IMR-90 (cell line): ENCODE results near the gene NOL4L. TPM values are rescaled to one million over a fixed set of nuclear protein-coding genes. Genes with fewer than 3 reads are reported as not detected.

Source experiments
- ATAC-seq: fragments of 200-7000 bp; cut with Tn5 transposase; 2 replicates; pipeline ENCODE4 v1.9.1; 2020; ENCODE audit warnings: low read depth, mild to moderate bottlenecking, moderate library complexity
- BruUV-seq: library from RNA; stranded (reverse); fragments of 400-500 nt; replicated peaks from 2 replicates; lab custom pipeline; 2021; lab: Mats Ljungman, UMichigan
- CTCF ChIA-PET: fragments of 300-600 bp; formaldehyde crosslinking; extraction: SDS; loops from one replicate; lab custom pipeline; 2021; ENCODE audit warnings: antibody characterized with exemption; lab: Yijun Ruan, JAX
- POLR2A ChIA-PET: fragments of 300-600 bp; sonication (Branson Sonifier 250); formaldehyde crosslinking; loops from one replicate; lab custom pipeline; 2022; ENCODE audit warnings: antibody characterized with exemption; ENCODE audit not compliant: unreplicated experiment; lab: Charles Lee
- DNase-seq: peaks from one replicate; pipeline ENCODE4 v3.0.0; 2013
- H2AFZ ChIP-seq: replicated peaks from 2 replicates; pipeline ENCODE3; 2013; ENCODE audit warnings: low read length, mild to moderate bottlenecking; ENCODE audit not compliant: poor library complexity
- H2AK5ac ChIP-seq: 2 replicates; pipeline ENCODE4 v1.6.1; 2013; ENCODE audit warnings: low read depth, low read length, inconsistent platforms
- H2AK9ac ChIP-seq: replicated peaks from 2 replicates; pipeline ENCODE3; 2013; ENCODE audit warnings: mild to moderate bottlenecking, low read depth, low read length, moderate library complexity; ENCODE audit not compliant: poor library complexity
- H2BK120ac ChIP-seq: 2 replicates; pipeline ENCODE4 v1.6.1; 2013; ENCODE audit warnings: low read depth, low read length, inconsistent platforms
- H2BK15ac ChIP-seq: 3 replicates; pipeline ENCODE4 v1.6.1; 2013; ENCODE audit warnings: low read depth, low read length, inconsistent platforms
- H2BK20ac ChIP-seq: 2 replicates; pipeline ENCODE4 v1.6.1; 2013; ENCODE audit warnings: low read depth, mild to moderate bottlenecking, inconsistent platforms, low read length, moderate library complexity
- H2BK5ac ChIP-seq: 2 replicates; pipeline ENCODE4 v1.6.1; 2013; ENCODE audit warnings: mild to moderate bottlenecking, low read depth, low read length, inconsistent platforms; ENCODE audit not compliant: poor library complexity, severe bottlenecking
- H3K14ac ChIP-seq: replicated peaks from 2 replicates; pipeline ENCODE4 v1.6.1; 2013; ENCODE audit warnings: low read depth, low read length, inconsistent platforms
- H3K18ac ChIP-seq: 2 replicates; pipeline ENCODE4 v1.6.1; 2013; ENCODE audit warnings: low read depth, low read length, control low read depth
- H3K23ac ChIP-seq: 2 replicates; pipeline ENCODE4 v1.6.1; 2013; ENCODE audit warnings: low read depth, low read length, inconsistent platforms
- H3K27ac ChIP-seq: 2 replicates; pipeline ENCODE4 v1.5.1; 2013; ENCODE audit warnings: mild to moderate bottlenecking, control low read depth, low read length; ENCODE audit not compliant: insufficient read depth
- H3K27me3 ChIP-seq: 2 replicates; pipeline ENCODE4 v1.6.1; 2013; ENCODE audit warnings: low read length; ENCODE audit not compliant: control insufficient read depth, insufficient read depth
- H3K36me3 ChIP-seq: 2 replicates; pipeline ENCODE4 v1.6.1; 2013; ENCODE audit warnings: low read length, mixed read lengths; ENCODE audit not compliant: control insufficient read depth, insufficient read depth
- H3K4ac ChIP-seq: 2 replicates; pipeline ENCODE4 v1.6.1; 2013; ENCODE audit warnings: low read depth, low read length, inconsistent platforms
- H3K4me1 ChIP-seq: 2 replicates; pipeline ENCODE4 v1.6.1; 2013; ENCODE audit warnings: low read length, mixed read lengths; ENCODE audit not compliant: control insufficient read depth, insufficient read depth
- H3K4me2 ChIP-seq: 2 replicates; pipeline ENCODE4 v1.6.1; 2013; ENCODE audit warnings: low read depth, mild to moderate bottlenecking, control low read depth, low read length, moderate library complexity
- H3K4me3 ChIP-seq: 2 replicates; pipeline ENCODE4 v1.5.1; 2013; ENCODE audit warnings: low read depth, mild to moderate bottlenecking, control low read depth, low read length, moderate library complexity; ENCODE audit not compliant: insufficient read depth
- H3K56ac ChIP-seq: 2 replicates; pipeline ENCODE4 v1.6.1; 2013; ENCODE audit warnings: low read length, inconsistent platforms; ENCODE audit not compliant: insufficient read depth; ENCODE audit errors: extremely low read depth
- H3K79me1 ChIP-seq, 2 experiments: 2 replicates each; pipeline ENCODE4 v1.6.1; 2013; ENCODE audit warnings: low read length in 2 of 2, inconsistent platforms in 1 of 2, low read depth in 1 of 2
- H3K9ac ChIP-seq: 2 replicates; pipeline ENCODE4 v1.6.1; 2013; ENCODE audit warnings: low read depth, low read length, control low read depth
- H3K9me1 ChIP-seq: 2 replicates; pipeline ENCODE4 v1.6.1; 2013; ENCODE audit warnings: low read length, inconsistent platforms; ENCODE audit not compliant: insufficient read depth
- H3K9me3 ChIP-seq: 2 replicates; pipeline ENCODE4 v1.6.1; 2013; ENCODE audit warnings: low read length; ENCODE audit not compliant: control insufficient read depth, insufficient read depth
- H4K20me1 ChIP-seq: 2 replicates; pipeline ENCODE4 v1.6.1; 2013; ENCODE audit warnings: low read length, inconsistent platforms; ENCODE audit not compliant: insufficient read depth
- H4K5ac ChIP-seq: 2 replicates; pipeline ENCODE4 v1.6.1; 2013; ENCODE audit warnings: mild to moderate bottlenecking, low read depth, low read length, control low read depth
- H4K8ac ChIP-seq, 2 experiments: 2 replicates each; pipeline ENCODE4 v1.6.1; 2013; ENCODE audit warnings: low read depth in 2 of 2, low read length in 2 of 2, control low read depth in 1 of 2, inconsistent platforms in 1 of 2
- H4K91ac ChIP-seq: 2 replicates; pipeline ENCODE4 v1.6.1; 2013; ENCODE audit warnings: low read depth, low read length, inconsistent platforms; ENCODE audit not compliant: insufficient read depth
- CEBPB ChIP-seq: IDR thresholded peaks from 2 replicates; pipeline ENCODE4 v1.6.1; 2012; ENCODE audit warnings: low read depth, low read length, improper control_type of control experiment
- CTCF ChIP-seq: conservative IDR thresholded peaks from 2 replicates; pipeline ENCODE4 v1.5.1; 2012; ENCODE audit warnings: mild to moderate bottlenecking, low read depth, low read length, improper control_type of control experiment
- NFE2L2 ChIP-seq: fragments of 150-350 bp; IDR thresholded peaks from 2 replicates; pipeline ENCODE4 v1.6.1; 2016; ENCODE audit warnings: low read depth, mild to moderate bottlenecking, low read length
- RFX5 ChIP-seq: IDR thresholded peaks from 2 replicates; pipeline ENCODE4 v1.8.0; 2012; ENCODE audit warnings: low read depth, mild to moderate bottlenecking, low read length, moderate library complexity
- WGBS, 2 experiments: methylation state at CpG; one replicate each; pipeline versions ENCODE4 v1.1.5 to v1.1.7; 2013; ENCODE audit warnings: missing lambda C conversion rate in 2 of 2; ENCODE audit not compliant: insufficient read length in 1 of 2; ENCODE audit errors: extremely low coverage in 2 of 2; 5-methylcytosine and 5-hydroxymethylcytosine counted together
- dilution Hi-C: fragments of 300-500 bp; cut with HindIII; formaldehyde crosslinking; loops from one replicate; pipeline ENCODE4 v1.14.3; 2018; ENCODE audit warnings: low sequenced_read_pairs; ENCODE audit not compliant: unreplicated experiment
- in situ Hi-C: fragments of 300-500 bp; cut with MboI; formaldehyde crosslinking; loops from 3 replicates; pipeline ENCODE4 v1.14.3; 2019; ENCODE audit warnings: low sequenced_read_pairs, inconsistent platforms, mixed read lengths
- intact Hi-C: fragments of 100-400 bp; cut with micrococcal nuclease; formaldehyde crosslinking; loops from 2 replicates; pipeline ENCODE4 v1.10.0; 2022
- polyA plus RNA-seq, 3 experiments: library from polyadenylated mRNA; depleted of rRNA; stranded (reverse); fragments of >200 nt; gene quantifications; 2 replicates each; pipeline ENCODE4 v1.2.3, GENCODE V29; 2012; ENCODE audit warnings: low replicate concordance in 1 of 3
- total RNA-seq: library from RNA; depleted of rRNA; stranded (reverse); fragments of >200 nt; gene quantifications from 2 replicates; pipeline ENCODE4 v1.2.3, GENCODE V29; 2012

The NOL4L gene
- total and polyA plus RNA-seq, 2 of the 4 experiments (the other 2 are of a cell fraction) = 4.7 to 13.3 TPM

GRCh38 chr20:32488066-32488838, 96.9 kb downstream of the NOL4L start:
- no peak for ATAC-seq
- Histone ChIP-seq H4K20me1 (no peaks in the 10 kb centered on the region; the same call in 1 of the 2 replicates), H2BK15ac (no peak overlapping the region), H3K14ac (no peak overlapping the region), H3K4me2 (no peak overlapping the region), H3K18ac (no peak overlapping the region), H3K36me3 (no peaks in the 10 kb centered on the region), H2AK5ac (no peak overlapping the region), H3K23ac (no peak overlapping the region), H4K91ac (no peak overlapping the region), H3K4ac (no peak overlapping the region), H3K56ac (no peak overlapping the region), H4K8ac (no peak overlapping the region), H2BK120ac (no peak overlapping the region), H2AFZ (no peak overlapping the region), H3K4me1 (no peaks in the 10 kb centered on the region), H3K9me3 (no peaks in the 10 kb centered on the region), H3K9me1 (peaks cover 15% of the 10 kb centered on the region), H2BK20ac (no peak overlapping the region), H3K4me3 (no peak overlapping the region), H2AK9ac (no peak overlapping the region), H3K79me1 (no peaks in the 10 kb centered on the region), H4K5ac (no peak overlapping the region), H2BK5ac (no peak overlapping the region), H3K9ac (no peak overlapping the region), H3K27ac (no peak overlapping the region), H3K27me3 (no peaks in the 10 kb centered on the region; the same call in 1 of the 2 replicates)
- 93% methylated on average over 3 of the region's 7 CpGs; no CpG with 5 or more reads in 1 of the 2 experiments for WGBS, 2 experiments
- dilution Hi-C loops (no loop called here), in situ Hi-C loops (loop anchor here (25.0 kb wide), 1 partner anchor 651 kb away; the partner anchor contains the start of gene FOXS1), intact Hi-C loops (no loop called here)
- ChIA-PET CTCF (no interaction called here), POLR2A (no interaction called here)
- no peak for TF ChIP-seq RFX5
- TF ChIP-seq CTCF = no peak
- TF ChIP-seq NFE2L2 = no peak
- TF ChIP-seq CEBPB = peak; percentile 49
- DNase-seq = no peak
- no TSS peak for BruUV-seq
